Erythroblast (primary cell): ENCODE data around the gene RAB3A.

Source experiments
- GATA1 ChIP-seq: IDR thresholded peaks from 2 replicates; pipeline ENCODE4 v1.6.1; 2011; ENCODE audit warnings: low read depth, mild to moderate bottlenecking, control low read depth, low read length, moderate library complexity
- POLR2A ChIP-seq: IDR thresholded peaks from 2 replicates; pipeline ENCODE4 v1.6.1; 2011; ENCODE audit warnings: mild to moderate bottlenecking, low read length

DNA sequence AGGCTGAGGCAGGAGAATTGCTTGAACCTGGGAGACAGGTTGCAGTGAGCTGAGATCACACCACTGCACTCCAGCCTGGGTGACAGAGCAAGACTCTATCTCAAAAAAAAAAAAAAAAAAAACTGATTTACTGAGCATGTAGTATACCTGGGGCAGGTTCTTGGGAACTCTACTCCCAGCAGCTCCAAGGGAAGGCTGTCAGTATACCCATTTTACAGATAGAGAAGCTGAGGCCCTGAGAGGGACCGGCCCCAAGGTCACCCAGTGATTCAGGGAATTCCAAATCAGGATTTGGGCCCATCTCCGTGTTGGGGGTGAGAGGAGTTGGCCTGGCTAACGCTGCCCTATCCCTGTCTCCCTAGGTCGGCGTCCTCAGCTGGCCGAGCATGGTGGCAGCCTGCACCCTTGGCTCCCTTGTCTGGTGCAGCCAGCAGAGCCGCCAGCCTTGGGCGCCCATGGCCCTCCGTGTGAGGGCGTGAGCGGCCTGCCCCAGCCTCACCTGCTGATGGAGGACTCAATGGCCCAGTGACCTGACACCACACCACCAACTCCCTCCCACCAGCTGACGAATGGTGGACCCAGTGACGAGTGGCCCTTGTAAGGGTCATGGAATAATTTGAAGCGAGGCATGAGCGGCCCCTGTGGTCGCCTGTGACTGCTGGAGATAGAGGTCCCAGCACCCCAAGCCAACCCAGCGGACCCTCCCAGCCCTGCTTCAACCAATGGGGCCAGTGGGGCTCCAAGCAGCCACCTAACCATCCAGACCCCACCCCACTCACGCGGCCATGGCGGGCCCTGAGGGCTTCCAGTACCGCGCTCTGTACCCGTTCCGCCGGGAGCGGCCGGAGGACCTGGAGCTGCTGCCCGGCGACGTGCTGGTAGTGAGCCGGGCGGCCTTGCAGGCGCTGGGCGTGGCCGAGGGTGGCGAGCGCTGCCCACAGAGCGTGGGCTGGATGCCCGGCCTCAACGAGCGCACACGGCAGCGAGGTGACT, 48.5 kb downstream of the RAB3A start:
- TF ChIP-seq POLR2A (no peak), GATA1 (no peak)
